ENCODE results near the gene SAMMSON. TPM values are rescaled to one million over a fixed set of nuclear protein-coding genes. Genes with fewer than 3 reads are reported as not detected.

Gene SAMMSON
- total and polyA plus RNA-seq, 2 donors: 0.21 to 0.75 TPM

- no peak overlapping the region for H3K4me3 ChIP-seq (ENCODE audit: low read depth, low read length)
- no peaks in the 10 kb centered on the region for H3K36me3 ChIP-seq (ENCODE audit: insufficient read depth)
- WGBS: 64% methylated on average over 3 of the region's 3 CpGs
- no peak overlapping the region for H3K27ac ChIP-seq (ENCODE audit: low read depth)
- DNase-seq (ENCODE audit: extremely low spot score): no peak
- no peaks in the 10 kb centered on the region for H3K4me1 ChIP-seq (ENCODE audit: insufficient read depth)
Observed at GRCh38 chr3:70078778-70079177, 79.2 kb downstream of the SAMMSON start.

DNA sequence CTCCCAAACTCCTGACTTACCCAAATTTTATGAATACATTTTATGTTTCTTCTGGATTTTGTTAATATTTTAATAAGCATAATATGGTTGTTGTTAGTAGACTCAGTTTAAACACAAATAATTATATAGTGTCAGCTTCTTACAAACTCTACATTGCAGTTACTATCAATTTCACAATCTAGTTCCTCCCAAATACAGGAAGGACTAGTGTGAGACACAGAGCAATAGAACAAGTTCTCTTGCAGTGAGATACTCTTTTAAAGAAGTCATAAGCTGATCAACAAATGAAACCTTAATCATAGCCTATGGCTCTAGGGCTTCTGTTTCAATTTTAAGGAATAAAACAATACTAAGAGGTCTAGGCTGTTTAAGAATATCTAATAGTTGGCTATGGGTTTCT, 86.1 kb downstream of the SAMMSON start:
- Histone ChIP-seq H3K4me1 (ENCODE audit: insufficient read depth) (no peaks in the 10 kb centered on the region), H3K27ac (ENCODE audit: low read depth) (no peak overlapping the region), H3K4me3 (ENCODE audit: low read depth, low read length) (no peak overlapping the region), H3K36me3 (ENCODE audit: insufficient read depth) (no peaks in the 10 kb centered on the region)
- DNase-seq (ENCODE audit: extremely low spot score): no peak

- Histone ChIP-seq H3K27ac (ENCODE audit: low read depth) (no peak overlapping the region), H3K36me3 (ENCODE audit: insufficient read depth) (no peaks in the 10 kb centered on the region), H3K4me1 (ENCODE audit: insufficient read depth) (no peaks in the 10 kb centered on the region), H3K4me3 (ENCODE audit: low read depth, low read length) (no peak overlapping the region)
- 69% methylated on average over 2 of the region's 2 CpGs for WGBS
- DNase-seq (ENCODE audit: extremely low spot score): no peak
Observed at GRCh38 chr3:70086336-70086735, 86.8 kb downstream of the SAMMSON start.

- Histone ChIP-seq H3K36me3 (ENCODE audit: insufficient read depth) (no peaks in the 10 kb centered on the region), H3K4me1 (ENCODE audit: insufficient read depth) (no peaks in the 10 kb centered on the region), H3K27ac (ENCODE audit: low read depth) (no peak overlapping the region), H3K4me3 (ENCODE audit: low read depth, low read length) (no peak overlapping the region)
- WGBS: 18% methylated on average over 3 of the region's 3 CpGs
- DNase-seq (ENCODE audit: extremely low spot score): no peak
Observed at GRCh38 chr3:70090322-70090913, 90.9 kb downstream of the SAMMSON start.

DNA sequence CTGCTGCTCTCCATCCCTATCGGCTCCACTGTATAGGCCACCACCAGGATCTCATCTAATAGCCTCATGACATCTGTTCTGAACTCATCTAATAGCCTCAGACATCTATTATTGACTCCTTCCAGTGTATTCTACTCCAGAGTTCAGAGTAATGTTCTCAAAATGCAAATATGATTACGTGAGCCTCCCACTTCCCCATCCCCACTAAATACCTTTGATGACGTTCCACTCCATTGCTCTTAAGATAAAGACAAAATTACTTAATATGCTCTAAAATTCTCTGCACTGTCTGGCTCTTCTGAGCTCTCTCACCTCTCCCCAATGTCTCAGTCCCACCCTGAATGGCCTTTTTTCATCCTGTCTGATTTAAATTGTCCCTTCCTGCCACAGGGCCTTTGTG, 94.7 kb downstream of the SAMMSON start:
- Histone ChIP-seq H3K36me3 (ENCODE audit: insufficient read depth) (no peaks in the 10 kb centered on the region), H3K4me1 (ENCODE audit: insufficient read depth) (no peaks in the 10 kb centered on the region), H3K4me3 (ENCODE audit: low read depth, low read length) (no peak overlapping the region), H3K27ac (ENCODE audit: low read depth) (no peak overlapping the region)
- no peak for DNase-seq (ENCODE audit: extremely low spot score)
- WGBS: 86% methylated on average over 3 of the region's 3 CpGs

- Histone ChIP-seq H3K4me3 (ENCODE audit: low read depth, low read length) (no peak overlapping the region), H3K4me1 (ENCODE audit: insufficient read depth) (no peaks in the 10 kb centered on the region), H3K27ac (ENCODE audit: low read depth) (no peak overlapping the region), H3K36me3 (ENCODE audit: insufficient read depth) (no peaks in the 10 kb centered on the region)
- WGBS: 53% methylated on average over 2 of the region's 2 CpGs
- no peak for DNase-seq (ENCODE audit: extremely low spot score)
Observed at GRCh38 chr3:70095260-70095659, 95.7 kb downstream of the SAMMSON start.

GRCh38 chr3:70096376-70097066, 97.0 kb downstream of the SAMMSON start:
- 85% methylated on average over 5 of the region's 5 CpGs for WGBS

DNA sequence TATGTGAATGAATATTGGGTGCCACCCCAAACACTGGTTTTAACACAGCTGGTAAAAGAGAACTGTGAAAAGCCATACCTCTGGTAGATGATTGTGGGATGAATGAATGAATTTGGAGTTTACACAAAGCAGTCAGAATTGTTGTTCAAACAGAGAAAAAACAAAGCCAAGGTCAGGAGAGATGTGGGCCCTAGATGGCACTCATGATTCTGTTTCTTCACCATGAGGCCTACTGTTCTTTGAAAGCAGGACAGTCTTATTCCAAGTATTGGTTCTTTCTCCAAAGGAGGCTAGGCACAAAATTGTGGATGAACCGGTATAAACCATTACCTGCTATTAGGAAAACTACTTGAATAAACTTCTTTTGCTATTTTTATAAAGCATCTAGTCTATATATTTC, 97.6 kb downstream of the SAMMSON start:
- H3K36me3 ChIP-seq (ENCODE audit: insufficient read depth): no peaks in the 10 kb centered on the region
- no peak overlapping the region for H3K27ac ChIP-seq (ENCODE audit: low read depth)
- WGBS: 97% methylated on average over 1 of the region's 1 CpG
- H3K4me1 ChIP-seq (ENCODE audit: insufficient read depth): no peaks in the 10 kb centered on the region
- no peak for DNase-seq (ENCODE audit: extremely low spot score)
- no peak overlapping the region for H3K4me3 ChIP-seq (ENCODE audit: low read depth, low read length)

More at GRCh38 chr3:70096376-70097066, 97.0 kb downstream of the SAMMSON start:
- no peak for DNase-seq (ENCODE audit: extremely low spot score)
- Histone ChIP-seq H3K36me3 (ENCODE audit: insufficient read depth) (no peaks in the 10 kb centered on the region), H3K4me3 (ENCODE audit: low read depth, low read length) (no peak overlapping the region), H3K4me1 (ENCODE audit: insufficient read depth) (no peaks in the 10 kb centered on the region), H3K27ac (ENCODE audit: low read depth) (no peak overlapping the region)

DNA sequence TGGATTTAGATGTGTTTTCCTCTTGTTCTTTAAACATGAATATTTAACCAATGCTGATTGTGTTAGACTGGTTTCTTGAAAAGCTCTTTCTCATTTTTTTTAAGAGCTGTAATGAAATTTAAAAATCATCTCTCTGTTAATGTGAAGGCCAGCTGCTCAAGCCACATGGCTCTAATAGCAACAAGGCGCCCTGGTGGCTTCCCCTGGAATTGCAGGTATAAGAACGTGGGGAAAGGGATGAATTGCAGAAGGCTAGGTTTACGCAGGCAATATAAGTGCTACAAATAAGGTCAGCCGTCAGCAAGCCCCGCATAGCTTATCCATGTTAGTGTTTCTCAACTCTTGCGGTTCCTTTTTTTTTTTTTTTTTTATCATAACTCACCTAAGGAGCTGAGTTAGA, 108.5 kb downstream of the SAMMSON start:
- WGBS: 67% methylated on average over 6 of the region's 6 CpGs
- no peak overlapping the region for H3K27ac ChIP-seq (ENCODE audit: low read depth)
- DNase-seq (ENCODE audit: extremely low spot score): no peak
- no peaks in the 10 kb centered on the region for H3K4me1 ChIP-seq (ENCODE audit: insufficient read depth)
- no peaks in the 10 kb centered on the region for H3K36me3 ChIP-seq (ENCODE audit: insufficient read depth)
- no peak overlapping the region for H3K4me3 ChIP-seq (ENCODE audit: low read depth, low read length)

DNA sequence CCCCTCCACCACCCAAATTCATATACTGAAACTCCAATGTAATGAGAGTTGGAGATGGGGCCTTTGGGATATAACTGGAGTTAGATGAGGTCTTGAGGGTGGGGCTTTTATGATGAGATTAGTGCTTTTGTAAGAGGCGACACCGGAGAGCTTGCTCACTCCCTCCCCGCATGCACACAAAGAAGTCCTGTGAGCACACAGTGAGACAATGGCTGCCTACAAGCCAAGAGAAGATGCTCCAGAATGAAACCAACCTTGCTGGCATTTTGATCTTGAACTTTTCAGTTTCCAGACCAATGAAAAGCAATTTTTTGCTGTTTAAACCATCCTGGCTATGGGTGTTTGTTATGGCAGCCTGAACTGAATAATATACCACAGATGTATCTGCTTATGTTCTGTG, 109.0 kb downstream of the SAMMSON start:
- H3K27ac ChIP-seq (ENCODE audit: low read depth): no peak overlapping the region
- no peak overlapping the region for H3K4me3 ChIP-seq (ENCODE audit: low read depth, low read length)
- WGBS: 92% methylated on average over 3 of the region's 3 CpGs
- no peaks in the 10 kb centered on the region for H3K36me3 ChIP-seq (ENCODE audit: insufficient read depth)
- DNase-seq (ENCODE audit: extremely low spot score): no peak
- H3K4me1 ChIP-seq (ENCODE audit: insufficient read depth): no peaks in the 10 kb centered on the region

- WGBS: 71% methylated on average over 2 of the region's 2 CpGs
- DNase-seq (ENCODE audit: extremely low spot score): no peak
- Histone ChIP-seq H3K4me1 (ENCODE audit: insufficient read depth) (no peaks in the 10 kb centered on the region), H3K27ac (ENCODE audit: low read depth) (no peak overlapping the region), H3K36me3 (ENCODE audit: insufficient read depth) (no peaks in the 10 kb centered on the region), H3K4me3 (ENCODE audit: low read depth, low read length) (no peak overlapping the region)
Observed at GRCh38 chr3:70110066-70110465, 110.5 kb downstream of the SAMMSON start.

DNA sequence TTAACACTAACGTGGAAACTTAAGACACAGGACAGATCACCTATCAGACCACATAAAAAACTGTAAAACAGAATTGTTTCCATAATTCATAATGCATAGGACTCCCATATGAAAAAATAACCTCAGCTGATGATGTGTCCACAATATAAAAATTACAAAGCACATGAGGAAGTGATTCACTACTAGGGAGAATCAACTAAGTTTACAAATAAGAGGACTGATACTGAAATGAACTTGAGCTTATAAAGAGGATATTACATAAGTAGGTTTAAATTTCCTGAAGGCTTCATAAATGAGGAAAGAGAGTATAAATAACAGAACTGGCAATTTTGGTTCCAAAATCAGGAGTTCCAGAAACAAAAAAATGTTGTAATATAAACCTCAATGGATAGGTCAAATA, 111.9 kb downstream of the SAMMSON start:
- Histone ChIP-seq H3K4me1 (ENCODE audit: insufficient read depth) (no peaks in the 10 kb centered on the region), H3K36me3 (ENCODE audit: insufficient read depth) (no peaks in the 10 kb centered on the region), H3K4me3 (ENCODE audit: low read depth, low read length) (no peak overlapping the region), H3K27ac (ENCODE audit: low read depth) (no peak overlapping the region)
- 79% methylated on average over 1 of the region's 1 CpG for whole genome bisulfite sequencing
- no peak for DNase-seq (ENCODE audit: extremely low spot score)

- H3K4me1 ChIP-seq (ENCODE audit: insufficient read depth): no peaks in the 10 kb centered on the region
- no peak for DNase-seq (ENCODE audit: extremely low spot score)
- no peak overlapping the region for H3K27ac ChIP-seq (ENCODE audit: low read depth)
- no peaks in the 10 kb centered on the region for H3K36me3 ChIP-seq (ENCODE audit: insufficient read depth)
- WGBS: 78% methylated on average over 3 of the region's 3 CpGs
- H3K4me3 ChIP-seq (ENCODE audit: low read depth, low read length): no peak overlapping the region
Observed at GRCh38 chr3:70112751-70113150, 113.2 kb downstream of the SAMMSON start.

- Histone ChIP-seq H3K27ac (ENCODE audit: low read depth) (no peak overlapping the region), H3K36me3 (ENCODE audit: insufficient read depth) (no peaks in the 10 kb centered on the region), H3K4me1 (ENCODE audit: insufficient read depth) (no peaks in the 10 kb centered on the region), H3K4me3 (ENCODE audit: low read depth, low read length) (no peak overlapping the region)
- WGBS: 60% methylated on average over 1 of the region's 1 CpG
- no peak for DNase-seq (ENCODE audit: extremely low spot score)
Observed at GRCh38 chr3:70114431-70114830, 114.9 kb downstream of the SAMMSON start.
